KBM-7 (cell line): Measurements from ENCODE around the gene KLF13.

ENCODE experiments used
- DNase-seq: peaks from one replicate; pipeline ENCODE4 v3.0.0-alpha.2; 2015
- in situ Hi-C: fragments of 300-500 bp; cut with MboI; formaldehyde crosslinking; loops from 2 replicates; pipeline ENCODE4 v1.14.3; 2020; ENCODE audit warnings: low sequenced_read_pairs, low pct_unique_long_range_greater_than_20kb, mixed read lengths

The KLF13 gene

DNA sequence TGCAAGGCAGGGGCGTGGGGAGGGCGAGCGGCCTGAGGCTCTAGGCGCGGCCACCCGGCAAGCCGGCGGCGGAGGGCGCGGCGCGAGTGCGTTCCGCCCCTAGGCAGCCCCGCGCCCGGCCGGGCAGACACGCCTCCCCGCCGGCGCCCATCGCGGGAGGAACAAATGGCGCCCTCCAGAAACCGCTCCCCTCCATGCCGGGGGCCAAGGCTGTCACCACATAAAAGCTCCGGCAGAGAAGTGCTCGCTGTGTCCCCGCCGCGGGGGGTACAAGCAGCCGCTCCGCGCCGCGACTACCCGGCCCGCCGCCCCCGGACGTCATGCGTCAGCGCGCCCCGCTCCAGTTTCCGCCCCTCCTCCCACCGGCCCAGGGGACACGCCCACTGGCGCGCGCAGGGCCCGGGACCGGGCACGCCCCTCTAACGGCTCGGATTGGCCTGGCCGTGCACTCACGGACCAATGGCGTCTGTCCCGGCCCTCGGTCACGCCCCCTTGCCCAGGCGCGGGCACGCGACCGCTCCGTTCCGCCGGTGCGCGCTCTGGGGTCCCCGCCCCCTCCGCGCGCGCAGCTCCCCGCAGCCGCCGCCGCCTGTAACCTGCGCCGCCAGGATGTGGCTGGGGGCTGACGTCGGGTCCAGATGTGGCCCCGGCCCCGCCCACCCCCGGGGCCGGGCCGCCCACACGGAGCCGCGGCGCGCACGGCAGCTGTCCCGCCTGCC, at the start of gene KLF13:
Gene KLF13 (plus strand): TSS at position 680 of the 719 bp plus-strand sequence. CDS start 378 bp downstream, outside the sequence.
- in situ Hi-C loops = no loop called here
- peak; percentile 99 for DNase-seq

DNA sequence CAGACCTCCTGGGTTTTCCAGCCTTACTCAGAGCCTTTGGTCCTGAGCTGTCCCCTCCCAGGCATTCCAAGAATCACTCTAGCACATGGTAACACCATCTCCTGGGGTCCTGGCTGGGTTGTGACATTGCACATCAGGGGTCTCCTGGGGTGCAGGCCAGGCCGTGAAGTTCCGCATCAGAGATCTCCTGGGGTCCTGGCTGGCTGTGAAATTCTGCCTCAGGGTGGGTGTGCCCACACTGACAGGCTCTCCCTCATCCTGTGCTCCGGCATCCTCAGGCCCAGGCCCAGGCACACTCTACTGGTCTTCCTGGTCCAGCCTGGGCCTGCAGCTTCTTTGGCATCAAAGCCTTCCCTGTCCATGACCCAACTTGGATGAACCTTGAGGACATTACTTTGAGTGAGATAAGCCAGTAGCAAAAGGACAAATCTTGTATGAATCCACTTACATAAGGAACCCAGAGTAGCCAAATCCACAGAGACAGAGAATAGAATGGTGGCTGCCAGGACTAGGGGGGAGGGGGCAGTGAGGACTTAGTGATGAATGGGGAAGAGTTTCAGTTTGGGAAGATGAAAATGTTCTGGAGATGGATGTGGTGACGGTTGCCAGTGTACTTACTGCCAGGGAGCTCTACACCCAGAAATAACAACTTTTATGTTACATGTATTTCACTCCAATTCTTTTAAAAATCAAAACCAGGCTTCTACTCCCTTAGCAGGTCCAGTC, 49.1 kb upstream of the KLF13 start:
- in situ Hi-C loops = no loop called here

DNA sequence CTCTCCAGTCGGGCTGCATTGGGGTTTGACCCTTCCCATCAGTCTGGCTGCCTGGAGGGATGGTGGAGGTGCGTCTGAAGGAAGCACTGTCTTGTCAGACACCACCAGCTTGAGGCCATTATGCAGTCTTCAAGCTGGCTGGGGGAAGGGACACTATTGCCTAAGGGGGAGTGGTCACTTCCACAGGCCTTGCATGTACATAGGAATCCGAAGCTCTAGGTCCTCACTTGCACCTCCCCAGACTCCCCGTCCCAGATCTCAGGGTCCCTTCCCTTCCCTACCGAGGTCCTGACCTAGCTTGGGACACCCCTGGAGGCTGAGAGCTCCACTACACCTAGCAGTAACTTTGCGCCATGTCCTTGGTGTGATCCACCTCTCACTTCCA, 48.6 kb upstream of the KLF13 start:
- in situ Hi-C loops = no loop called here
- no peak for DNase-seq

More for the DNA sequence above, 49.1 kb upstream of the KLF13 start:
- no peak for DNase-seq

DNA sequence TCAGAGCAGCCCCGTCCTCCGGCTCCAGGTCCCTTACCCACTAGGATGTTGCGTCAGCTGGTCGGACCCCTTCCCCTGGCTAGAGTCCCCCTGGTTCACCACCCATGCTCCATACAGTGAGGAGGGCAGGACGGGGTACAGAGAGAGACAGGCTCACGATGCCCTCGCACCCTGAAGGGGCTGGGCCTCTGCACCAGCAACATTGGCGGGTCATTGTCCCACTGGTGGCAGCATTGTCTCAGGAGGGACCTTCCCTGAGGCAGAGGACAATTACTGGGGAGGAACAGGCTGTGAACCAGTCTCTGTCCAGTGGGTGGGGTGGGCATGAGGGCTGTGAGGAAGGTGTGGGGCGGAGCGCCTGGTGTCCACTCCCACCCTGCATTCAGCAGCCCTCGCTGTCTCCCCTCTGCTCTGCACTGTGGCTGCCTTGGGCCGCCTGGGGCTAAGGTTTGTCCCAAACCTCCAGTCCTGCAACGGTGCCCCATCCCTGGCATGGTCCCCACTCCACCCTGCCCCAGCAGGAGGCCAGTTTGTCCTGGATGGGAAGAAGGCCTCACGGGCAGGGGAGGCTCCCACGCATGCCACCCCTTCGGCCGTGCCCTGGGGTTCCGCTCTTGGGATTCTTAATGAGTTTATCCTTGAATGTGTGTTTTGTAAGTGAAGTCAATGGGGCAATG, 48.0 kb upstream of the KLF13 start:
- in situ Hi-C loops = no loop called here
- no peak for DNase-seq

DNA sequence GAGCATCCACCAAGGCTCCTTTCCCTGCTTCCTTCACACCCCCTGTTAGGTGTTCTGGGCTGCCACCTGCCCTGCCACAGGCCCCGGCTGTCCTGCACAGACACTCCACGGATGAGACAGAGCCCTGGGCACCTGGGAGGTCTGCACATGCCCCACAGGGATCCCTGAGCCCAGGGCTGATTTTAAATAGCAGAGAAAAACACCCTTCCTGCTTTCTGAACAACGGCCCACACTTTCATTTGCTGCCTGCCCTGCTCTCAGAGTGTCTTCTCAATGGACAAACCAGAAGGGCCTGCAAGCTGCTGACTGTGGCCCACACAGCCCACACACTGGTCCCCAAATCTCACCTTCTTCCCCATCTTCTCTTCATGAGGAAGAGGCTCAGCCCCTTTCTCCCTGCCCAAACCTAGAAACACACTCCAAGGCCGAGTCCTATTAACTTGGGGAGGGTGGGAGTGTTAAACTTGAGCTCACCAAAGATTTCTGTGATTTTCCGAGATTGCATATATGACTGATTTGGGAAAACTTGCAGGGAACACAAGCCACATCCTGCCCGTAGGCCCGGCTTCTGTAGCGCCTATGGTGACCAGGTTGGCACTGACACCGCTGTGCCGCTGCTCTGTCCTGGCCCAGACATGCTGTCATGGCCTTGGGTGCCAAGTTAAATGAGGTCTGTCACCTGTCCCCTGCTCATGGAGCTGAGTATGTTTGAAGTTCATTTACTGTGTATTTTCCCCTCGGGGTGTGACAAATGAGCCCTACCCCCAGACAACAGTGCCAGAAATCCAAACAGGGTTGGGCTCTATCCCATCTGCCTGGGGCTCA, 47.2 kb upstream of the KLF13 start:
- in situ Hi-C loops = no loop called here
- DNase-seq = no peak

DNA sequence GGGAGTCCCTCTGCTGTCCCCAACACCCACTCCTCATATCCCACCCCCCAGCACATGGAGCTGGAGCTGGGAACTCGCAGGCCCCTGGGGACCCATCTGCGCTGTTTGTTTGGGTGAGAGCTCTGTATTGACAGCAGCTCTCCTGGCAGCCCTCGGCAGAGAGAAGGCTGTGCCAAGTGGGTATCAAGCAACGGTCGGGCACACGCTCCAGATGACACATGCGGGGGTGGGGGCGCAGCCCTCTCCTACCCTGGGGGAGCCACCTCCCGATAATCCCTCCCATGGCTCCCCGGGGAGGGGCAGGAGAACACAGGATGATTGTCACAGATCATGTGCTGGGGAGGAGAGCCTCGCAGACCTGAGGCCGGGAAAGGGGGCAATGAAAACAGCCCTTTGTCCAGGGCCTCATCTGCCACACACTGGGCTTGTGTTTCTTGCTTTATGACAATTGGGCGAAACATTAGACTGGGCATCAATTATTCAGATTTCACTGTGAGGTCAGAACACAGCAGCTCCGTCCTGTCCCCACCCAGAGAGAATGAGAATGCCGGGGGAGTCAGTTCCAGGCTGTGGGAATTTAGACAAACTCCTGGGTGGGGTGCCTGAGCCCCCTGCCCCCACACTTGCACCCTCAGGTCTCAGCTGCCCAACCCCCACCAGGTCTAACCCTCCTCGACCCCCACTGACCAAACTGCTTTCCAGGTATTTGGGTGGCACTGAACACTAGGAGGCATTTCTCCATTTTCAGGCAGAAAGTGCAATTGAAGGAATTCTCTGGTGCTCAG, 46.4 kb upstream of the KLF13 start:
- in situ Hi-C loops = no loop called here
- no peak for DNase-seq

DNA sequence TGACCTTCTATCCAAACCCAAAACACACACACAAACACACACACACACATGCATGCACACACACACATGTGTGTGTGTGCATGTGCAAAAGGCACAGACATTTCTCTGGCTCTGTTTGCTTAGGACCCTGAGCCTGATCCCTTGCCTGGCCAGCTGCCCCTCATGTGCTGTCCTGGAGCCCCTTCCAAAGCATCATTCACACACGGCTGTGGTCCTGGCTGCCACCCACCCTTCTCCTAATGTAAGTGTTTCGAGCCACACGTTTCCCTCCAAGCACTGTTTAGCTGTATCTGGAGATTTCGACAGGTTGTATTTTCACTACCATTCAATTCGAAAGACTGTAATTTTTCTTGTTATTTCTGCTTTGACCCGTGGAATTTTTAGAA, 45.8 kb upstream of the KLF13 start:
- no peak for DNase-seq
- in situ Hi-C loops = no loop called here

DNA sequence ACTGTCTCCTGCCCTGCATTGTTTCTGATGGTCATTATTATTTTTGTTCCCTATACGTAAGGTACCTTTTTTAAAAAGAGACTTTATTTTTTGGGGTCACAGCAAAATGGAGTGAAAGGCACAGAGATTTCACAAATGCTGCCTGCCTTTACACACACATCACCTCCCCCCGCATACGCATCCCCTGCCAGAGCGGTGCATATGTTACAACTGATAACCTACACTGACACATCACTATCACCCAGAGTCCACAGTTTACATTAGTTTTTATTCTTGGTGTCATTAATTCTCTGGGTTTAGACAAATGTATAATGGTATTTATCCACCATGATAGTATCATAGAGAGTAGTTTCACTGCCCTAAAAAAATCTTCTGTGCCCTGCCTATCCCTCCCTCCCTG, 43.6 kb upstream of the KLF13 start:
- in situ Hi-C loops = no loop called here
- DNase-seq = no peak

DNA sequence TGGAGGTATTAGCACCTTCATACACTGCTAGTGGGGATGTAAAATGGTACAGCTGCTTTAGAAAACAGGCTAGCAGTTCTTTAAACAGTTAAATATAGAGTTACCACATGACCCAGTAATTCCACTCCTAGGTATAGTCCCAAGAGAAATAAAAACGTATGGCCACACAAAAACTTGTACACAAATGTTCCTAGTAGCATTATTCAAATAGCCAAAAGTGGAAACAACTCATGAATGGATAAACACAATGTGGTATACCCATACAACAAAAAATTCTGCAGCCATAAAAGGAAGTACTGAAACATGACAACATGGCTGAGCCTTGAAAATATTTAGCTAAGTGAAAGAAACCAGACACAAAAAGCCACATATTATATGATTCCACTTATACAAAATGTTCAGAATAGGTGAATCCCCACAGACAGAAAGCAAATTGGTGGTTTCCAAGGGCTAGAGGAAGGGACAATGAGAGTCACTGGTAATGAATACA, 40.8 kb upstream of the KLF13 start:
- in situ Hi-C loops = no loop called here
- no peak for DNase-seq

DNA sequence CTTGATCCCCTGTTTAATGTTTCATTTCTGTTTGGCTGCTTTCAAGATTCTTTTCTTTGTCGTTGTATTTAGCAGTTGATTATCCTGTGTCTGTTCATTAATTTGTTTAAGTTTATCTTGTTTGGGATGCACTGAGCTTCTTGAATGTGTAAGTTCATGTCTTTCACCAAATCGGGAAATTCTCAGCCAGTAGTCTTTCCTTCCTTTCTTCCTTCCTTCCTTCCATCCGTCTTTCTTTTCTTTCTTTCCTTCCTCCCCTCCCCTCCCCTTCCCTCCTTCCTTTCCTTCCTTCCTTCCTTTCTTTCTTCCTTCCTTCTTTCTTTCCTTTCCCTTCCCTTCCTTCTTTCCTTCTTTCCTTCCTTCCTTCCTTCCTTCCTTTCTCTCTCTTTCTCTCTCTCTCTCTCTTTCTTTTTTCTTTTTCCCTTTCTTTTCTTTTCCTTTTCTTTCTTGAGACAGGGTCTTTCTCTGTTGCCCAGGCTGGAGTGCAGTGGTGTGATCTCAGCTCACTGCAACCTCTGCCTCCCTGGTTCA, 35.5 kb upstream of the KLF13 start:
- in situ Hi-C loops = no loop called here
- DNase-seq = no peak

DNA sequence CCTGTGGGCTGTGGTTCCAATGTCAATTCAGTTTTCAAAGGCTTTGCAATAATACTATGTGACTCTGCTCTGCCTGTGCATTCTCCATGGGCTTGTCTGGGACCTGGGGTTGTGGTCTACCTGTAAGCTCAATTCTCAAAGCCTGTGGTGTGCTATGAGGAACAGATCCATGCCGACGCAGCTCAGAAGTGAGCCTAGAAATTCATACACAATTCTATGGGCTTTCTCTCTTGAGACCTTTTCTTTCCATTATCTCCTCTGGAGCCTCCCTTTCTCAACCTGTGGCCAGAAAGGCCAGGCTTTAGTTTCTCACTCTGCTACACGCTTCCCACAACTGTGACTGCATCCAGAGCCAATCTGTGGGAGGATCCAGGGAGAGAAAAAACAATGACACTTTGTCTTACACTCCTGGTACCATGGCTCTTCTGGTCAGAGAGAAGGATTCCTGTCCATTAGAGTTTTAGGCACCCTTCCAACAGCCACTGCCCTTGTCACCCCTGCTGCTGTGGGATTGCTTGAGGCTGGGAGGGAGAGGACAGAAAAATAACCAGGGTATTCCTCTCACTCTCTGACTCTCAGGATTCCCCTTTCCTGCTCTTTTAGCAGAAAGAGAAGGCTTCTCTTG, 34.1 kb upstream of the KLF13 start:
- in situ Hi-C loops = no loop called here
- no peak for DNase-seq

DNA sequence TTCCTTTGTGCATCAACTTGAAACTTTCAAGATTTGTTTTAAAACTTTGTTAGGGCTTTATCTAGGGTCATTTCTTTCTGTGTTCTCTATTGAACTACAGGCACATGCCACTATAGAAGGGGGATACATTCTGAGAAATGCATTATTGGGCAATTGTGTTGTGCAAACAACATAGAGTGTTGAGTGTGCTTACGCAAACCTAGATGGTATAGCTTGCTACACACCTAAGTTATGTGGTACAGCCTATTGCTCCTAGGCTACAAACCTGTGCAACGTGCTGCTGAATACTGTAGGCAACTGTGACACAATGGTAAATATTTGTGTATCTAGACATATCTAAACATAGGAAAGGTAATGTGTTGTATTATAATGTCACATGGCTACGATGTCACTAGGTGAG, 33.0 kb upstream of the KLF13 start:
- DNase-seq = no peak
- in situ Hi-C loops = no loop called here

DNA sequence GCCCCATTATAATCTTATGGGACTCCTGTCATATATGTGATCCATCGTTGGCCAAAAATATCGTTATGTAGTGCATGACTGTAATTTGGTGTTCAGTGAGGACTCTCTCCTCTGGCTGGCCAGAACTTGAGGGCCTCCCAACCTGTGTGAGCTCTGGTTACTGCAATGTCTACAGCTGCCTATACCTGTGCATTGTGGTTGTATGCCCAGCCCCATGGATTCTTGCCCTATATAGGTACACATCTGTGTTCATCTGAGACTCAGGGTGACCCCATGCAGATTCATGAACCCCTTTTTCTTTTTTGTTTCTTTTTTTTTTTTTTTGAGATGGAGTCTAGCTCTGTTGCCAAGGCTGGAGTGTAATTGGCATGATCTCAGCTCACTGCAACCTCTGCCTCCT, 32.6 kb upstream of the KLF13 start:
- no peak for DNase-seq
- in situ Hi-C loops = no loop called here

DNA sequence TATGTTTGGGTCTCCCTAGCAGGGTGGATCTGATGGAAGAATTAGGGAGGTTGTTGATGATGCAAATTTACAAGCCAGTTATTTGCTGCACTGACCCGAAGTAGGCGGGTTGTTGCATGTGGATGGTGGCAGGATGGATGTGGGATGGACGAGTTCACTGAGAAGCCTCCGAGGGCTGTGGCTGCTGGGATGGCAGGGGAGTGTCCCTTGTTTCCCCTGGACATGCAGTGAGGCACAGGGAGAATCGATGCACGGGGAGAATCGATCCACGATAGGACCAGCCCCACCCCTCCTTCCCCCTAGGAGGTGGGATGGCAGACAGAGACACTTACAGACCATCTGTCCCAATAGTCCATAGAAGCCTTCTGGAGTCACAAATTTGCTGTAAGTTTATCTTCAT, 31.0 kb upstream of the KLF13 start:
- DNase-seq = no peak
- in situ Hi-C loops = no loop called here

DNA sequence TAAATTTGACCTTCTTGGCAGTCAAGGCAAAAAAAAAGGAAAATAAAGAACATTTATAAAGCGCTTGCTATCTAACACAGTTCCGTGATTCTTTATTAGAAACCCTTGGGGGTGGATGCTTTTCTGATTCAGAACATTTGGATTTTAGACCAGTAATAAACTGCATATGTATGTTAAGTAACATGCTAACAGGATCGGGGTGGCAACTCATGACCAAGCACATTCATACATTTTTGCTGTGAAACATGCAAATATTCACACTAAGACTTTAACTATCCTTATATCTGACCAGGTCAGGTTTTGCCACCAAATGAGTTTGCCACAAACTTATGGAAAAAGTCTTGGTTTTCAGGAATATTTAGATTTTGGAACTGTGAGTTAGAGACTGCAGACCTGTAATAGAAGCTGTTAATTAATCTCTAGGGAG, 30.4 kb upstream of the KLF13 start:
- in situ Hi-C loops = no loop called here
- DNase-seq = no peak

DNA sequence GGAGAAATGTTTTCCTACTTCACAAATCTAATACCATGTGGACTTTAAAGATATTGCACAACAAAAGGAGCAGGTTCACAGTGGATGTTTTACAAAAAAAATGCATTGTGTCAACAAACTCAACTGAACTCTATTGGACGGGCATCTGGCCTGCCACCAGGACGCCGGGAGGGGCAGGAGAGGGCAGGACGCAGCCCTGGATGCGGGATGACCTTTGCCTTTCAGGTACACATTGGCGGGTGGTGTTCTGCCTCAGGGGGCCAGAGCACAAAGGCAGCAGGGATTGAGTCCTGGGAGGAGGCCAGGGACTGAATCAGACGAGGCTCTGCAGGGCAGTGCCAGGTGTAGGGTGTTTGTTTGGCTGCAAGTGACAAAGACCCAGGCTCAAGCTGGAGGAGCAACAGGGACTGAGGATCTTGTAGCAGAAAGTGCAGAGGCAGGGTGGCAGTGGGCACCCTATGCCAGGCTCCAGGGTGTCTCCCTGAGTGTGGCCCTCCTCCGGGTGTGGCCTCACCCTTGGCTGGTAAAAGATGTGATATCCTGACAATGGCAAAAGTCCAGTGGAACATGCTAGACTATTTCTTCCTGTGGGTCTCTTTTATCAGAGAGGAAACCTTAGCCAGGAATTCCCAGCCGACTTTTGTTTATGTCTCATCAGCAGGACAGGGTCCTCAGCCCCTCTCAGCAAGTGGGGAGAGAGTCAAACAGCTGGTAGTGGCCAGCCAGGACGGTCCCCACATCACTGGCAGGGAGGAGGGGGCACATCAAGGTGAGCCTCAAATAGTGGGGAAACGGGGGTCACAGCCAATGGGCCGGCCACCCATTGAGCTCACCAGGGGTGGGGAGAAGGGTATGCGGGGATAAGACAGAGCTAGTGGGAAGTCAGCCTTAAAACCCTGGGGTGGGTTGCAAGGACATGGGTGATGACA, 29.7 kb upstream of the KLF13 start:
- no peak for DNase-seq
- in situ Hi-C loops = no loop called here
